OCI-LY1 (cell line): ENCODE measurements around the gene PCNX1.

ENCODE experiments used
- CTCF ChIP-seq: fragments of 200-600 bp; sonication (generic), shearing (Covaris generic); IDR thresholded peaks from 2 replicates; pipeline ENCODE4 v1.5.1; 2017; ENCODE audit warnings: mild to moderate bottlenecking, antibody characterized with exemption, low read length, moderate library complexity, mixed read lengths
- EZH2 ChIP-seq: fragments of 200-600 bp; sonication (generic), shearing (Covaris generic); IDR thresholded peaks from 2 replicates; pipeline ENCODE4 v1.8.0; 2017; ENCODE audit warnings: borderline replicate concordance, mixed run types, mild to moderate bottlenecking, antibody characterized with exemption, low read length, moderate library complexity, mixed read lengths

GRCh38 chr14:70891737-70892136 is 15.5 kb upstream of the PCNX1 start:
- TF ChIP-seq EZH2, result no peak
- TF ChIP-seq CTCF, result no peak
